Sigmoid colon (tissue), 7 donors: ENCODE results near the gene ITGA11. TPM values are rescaled to one million over a fixed set of nuclear protein-coding genes. Genes with fewer than 3 reads are reported as not detected.

Source experiments
- DNase-seq: peaks from one replicate; pipeline ENCODE4 v3.0.0-alpha.2; 2019
- H3K27ac ChIP-seq, 4 donors: fragments of 200-600 bp; sonication (generic); one replicate each; pipeline ENCODE4 v1.5.1; 2016 to 2019; ENCODE audit warnings: mild to moderate bottlenecking in 1 of 4
- H3K27me3 ChIP-seq, 3 donors: fragments of 200-600 bp; sonication (generic); one replicate each; pipeline ENCODE4 v1.5.1; 2019; ENCODE audit warnings: mild to moderate bottlenecking in 1 of 3
- H3K36me3 ChIP-seq, 4 donors: fragments of 200-600 bp; sonication (generic); one replicate each; pipeline ENCODE4 v1.5.1; 2016 to 2019
- H3K4me1 ChIP-seq, 4 donors: fragments of 200-600 bp; sonication (generic); one replicate each; pipeline ENCODE4 v1.5.1; 2017 to 2019
- H3K4me3 ChIP-seq, 4 donors: fragments of 200-600 bp; sonication (generic); one replicate each; pipeline ENCODE4 v1.5.1; 2017 to 2019; ENCODE audit warnings: mild to moderate bottlenecking in 2 of 4, moderate library complexity in 1 of 4
- H3K9me3 ChIP-seq, 4 donors: fragments of 200-600 bp in 3 of 4; sonication (generic) in 3 of 4; one replicate each; pipeline versions ENCODE4 v1.5.1 to v1.6.1; 2013 to 2019
- EP300 ChIP-seq, 4 donors: sonication (generic); formaldehyde crosslinking; IDR thresholded peaks; one replicate each; pipeline ENCODE4 v1.6.1; 2017; ENCODE audit warnings: antibody characterized with exemption in 4 of 4
- POLR2A ChIP-seq, 2 donors: fragments of 450-650 bp; IDR thresholded peaks; one replicate each; pipeline ENCODE4 v1.6.1; 2016; ENCODE audit warnings: antibody characterized with exemption in 2 of 2, mild to moderate bottlenecking in 2 of 2, moderate library complexity in 2 of 2
- POLR2AphosphoS5 ChIP-seq, 4 donors: sonication (generic); formaldehyde crosslinking; IDR thresholded peaks; one replicate each; pipeline ENCODE4 v1.6.1; 2017; ENCODE audit warnings: antibody characterized with exemption in 4 of 4
- WGBS, 2 donors: extraction: QIAGEN DNeasy Blood & Tissue Kit; methylation state at CpG; one replicate each; pipeline ENCODE4 v1.1.7; 2013; 5-methylcytosine and 5-hydroxymethylcytosine counted together
- intact Hi-C: fragments of 100-400 bp; cut with DNase I; formaldehyde crosslinking; loops from one replicate; pipeline ENCODE4 v1.15.1; 2023
- polyA plus RNA-seq, 3 donors: library from polyadenylated mRNA; stranded (reverse); fragments of 200-250 nt; gene quantifications; one replicate each; pipeline ENCODE4 v1.2.3, GENCODE V29; 2013
- total RNA-seq, 4 donors: library from RNA; depleted of rRNA; stranded (reverse); fragments of >200 nt; gene quantifications; one replicate each; pipeline ENCODE4 v1.1.0, GENCODE V29; 2016
- TF ChIP-seq, protein P1 (sequence below), 4 experiments: fragments of 450-650 bp in 3 of 4; fragments of 200-600 bp in 1 of 4; IDR thresholded peaks; one replicate each; pipeline ENCODE4 v1.5.1; 2016 to 2019; ENCODE audit warnings: antibody characterized with exemption in 4 of 4, mild to moderate bottlenecking in 3 of 4, moderate library complexity in 2 of 4
- donor health status: healthy with polysubstance abuse.
- donor health status: Bipolar disorder and iron deficiency.
- donor health status: healthy.

ITGA11 gene
- total and polyA plus RNA-seq, 7 donors, result 0.71 to 6.1 (median 1.2) TPM

GRCh38 chr15:68261241-68261640, 170.7 kb downstream of the ITGA11 start:
- intact Hi-C loops, result no loop called here
- DNase-seq, result no peak
- no peaks in the 10 kb centered on the region for H3K9me3 ChIP-seq
- TF ChIP-seq POLR2AphosphoS5 (IDR thresholded peaks at IDR 0.05) (no peak), EP300 (IDR thresholded peaks at IDR 0.05) (no peak), POLR2A (IDR thresholded peaks at IDR 0.05) (no peak)
- TF ChIP-seq, protein P1, sequence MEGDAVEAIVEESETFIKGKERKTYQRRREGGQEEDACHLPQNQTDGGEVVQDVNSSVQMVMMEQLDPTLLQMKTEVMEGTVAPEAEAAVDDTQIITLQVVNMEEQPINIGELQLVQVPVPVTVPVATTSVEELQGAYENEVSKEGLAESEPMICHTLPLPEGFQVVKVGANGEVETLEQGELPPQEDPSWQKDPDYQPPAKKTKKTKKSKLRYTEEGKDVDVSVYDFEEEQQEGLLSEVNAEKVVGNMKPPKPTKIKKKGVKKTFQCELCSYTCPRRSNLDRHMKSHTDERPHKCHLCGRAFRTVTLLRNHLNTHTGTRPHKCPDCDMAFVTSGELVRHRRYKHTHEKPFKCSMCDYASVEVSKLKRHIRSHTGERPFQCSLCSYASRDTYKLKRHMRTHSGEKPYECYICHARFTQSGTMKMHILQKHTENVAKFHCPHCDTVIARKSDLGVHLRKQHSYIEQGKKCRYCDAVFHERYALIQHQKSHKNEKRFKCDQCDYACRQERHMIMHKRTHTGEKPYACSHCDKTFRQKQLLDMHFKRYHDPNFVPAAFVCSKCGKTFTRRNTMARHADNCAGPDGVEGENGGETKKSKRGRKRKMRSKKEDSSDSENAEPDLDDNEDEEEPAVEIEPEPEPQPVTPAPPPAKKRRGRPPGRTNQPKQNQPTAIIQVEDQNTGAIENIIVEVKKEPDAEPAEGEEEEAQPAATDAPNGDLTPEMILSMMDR (IDR thresholded peaks at IDR 0.05), result no peak
- 92 to 95% methylated on average over 3 of the region's 3 CpGs for WGBS, 2 donors
- no peak overlapping the region for H3K4me3 ChIP-seq
- no peaks in the 10 kb centered on the region for H3K36me3 ChIP-seq
- no peaks in the 10 kb centered on the region for H3K27me3 ChIP-seq
- H3K27ac ChIP-seq, result no peak overlapping the region
- H3K4me1 ChIP-seq, result peaks cover 0 to 12% (median 10%) of the 10 kb centered on the region in 4 donors

- Histone ChIP-seq H3K9me3 (no peaks in the 10 kb centered on the region), H3K27me3 (no peaks in the 10 kb centered on the region), H3K36me3 (no peaks in the 10 kb centered on the region), H3K27ac (no peak overlapping the region), H3K4me1 (peaks cover 0 to 18% (median 13%) of the 10 kb centered on the region in 4 donors), H3K4me3 (no peak overlapping the region)
- 95 to 96% methylated on average over 2 of the region's 2 CpGs for WGBS, 2 donors
- no peak for DNase-seq
- TF ChIP-seq POLR2A (IDR thresholded peaks at IDR 0.05) (no peak), EP300 (IDR thresholded peaks at IDR 0.05) (no peak), POLR2AphosphoS5 (IDR thresholded peaks at IDR 0.05) (no peak)
- intact Hi-C loops, result loop anchor here (10.0 kb wide), 1 partner anchor 415 kb away; no protein-coding TSS in a partner anchor
Observed at GRCh38 chr15:68259883-68260282, 172.1 kb downstream of the ITGA11 start.

GRCh38 chr15:68258692-68259091, 173.3 kb downstream of the ITGA11 start:
- Histone ChIP-seq H3K27ac (peak overlapping the region in 3 of 4 donors; percentile 32 to 54 (median 52)), H3K4me3 (no peak overlapping the region), H3K9me3 (no peaks in the 10 kb centered on the region), H3K27me3 (no peaks in the 10 kb centered on the region), H3K36me3 (no peaks in the 10 kb centered on the region), H3K4me1 (peaks cover 0 to 18% (median 13%) of the 10 kb centered on the region in 4 donors)
- intact Hi-C loops, result loop anchor here (10.0 kb wide), 1 partner anchor 416 kb away; no protein-coding TSS in a partner anchor
- 71 to 79% methylated on average over 4 of the region's 4 CpGs for WGBS, 2 donors
- no peak for TF ChIP-seq POLR2AphosphoS5 (IDR thresholded peaks at IDR 0.05)
- TF ChIP-seq POLR2A (IDR thresholded peaks at IDR 0.05), result no peak
- TF ChIP-seq EP300 (IDR thresholded peaks at IDR 0.05), result no peak
- TF ChIP-seq, protein P1 (IDR thresholded peaks at IDR 0.05), result no peak
- peak; percentile 75 for DNase-seq

- H3K27ac ChIP-seq, result peak overlapping the region; percentile 85 to 92 (median 88)
- no peaks in the 10 kb centered on the region for H3K36me3 ChIP-seq
- DNase-seq, result peak; percentile 95
- intact Hi-C loops, result loop anchor here (2.0 to 10.0 kb wide), 2 partner anchors 20 to 418 kb away; partner anchors contain the start of gene FEM1B
- H3K9me3 ChIP-seq, result no peaks in the 10 kb centered on the region
- TF ChIP-seq POLR2A (IDR thresholded peaks at IDR 0.05) (peak; percentile 69 to 78), EP300 (IDR thresholded peaks at IDR 0.05) (peak in 1 of 4 donors; percentile 47), POLR2AphosphoS5 (IDR thresholded peaks at IDR 0.05) (peak; percentile 82 to 94 (median 88))
- TF ChIP-seq, protein P1 (IDR thresholded peaks at IDR 0.05), result no peak
- peak overlapping the region; percentile 37 to 74 (median 60) for H3K4me3 ChIP-seq
- no peaks in the 10 kb centered on the region for H3K27me3 ChIP-seq
- H3K4me1 ChIP-seq, result peaks cover 0 to 18% (median 14%) of the 10 kb centered on the region in 4 donors
- 6 to 9% methylated on average over 57 of the region's 57 CpGs for WGBS, 2 donors
Observed at GRCh38 chr15:68256675-68257450, 175.1 kb downstream of the ITGA11 start.

DNA sequence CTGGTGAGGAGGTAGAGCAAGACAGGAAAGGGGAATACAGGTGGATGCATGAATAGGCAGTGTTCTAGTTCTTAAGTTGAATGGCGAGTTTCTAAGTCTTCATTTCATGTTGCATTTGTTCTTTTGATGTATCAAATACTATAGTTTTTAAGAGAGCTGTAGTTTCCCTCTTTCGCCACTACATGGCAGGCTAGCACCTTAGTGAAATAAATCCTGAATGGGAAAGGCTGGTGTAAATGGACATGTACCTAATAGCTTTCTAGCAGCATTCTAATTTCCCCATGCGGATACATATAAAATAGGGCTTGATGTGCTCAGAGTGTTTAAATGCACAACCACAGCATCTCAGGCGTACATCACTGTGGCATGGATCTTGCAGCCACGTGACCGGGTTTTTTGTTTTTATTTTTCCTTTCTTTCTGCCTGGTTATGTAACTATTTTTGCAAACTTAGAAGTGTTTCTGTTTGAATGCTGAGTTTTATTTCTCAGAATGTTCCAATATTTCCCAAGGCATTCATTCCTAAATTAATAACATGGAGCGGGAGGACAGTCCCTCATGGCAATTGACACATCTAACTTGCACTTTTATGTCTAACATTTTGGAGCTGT, 178.9 kb downstream of the ITGA11 start:
- Histone ChIP-seq H3K4me1 (peaks cover 0 to 18% (median 14%) of the 10 kb centered on the region in 4 donors), H3K4me3 (no peak overlapping the region), H3K27ac (no peak overlapping the region), H3K27me3 (no peaks in the 10 kb centered on the region), H3K36me3 (no peaks in the 10 kb centered on the region), H3K9me3 (no peaks in the 10 kb centered on the region)
- intact Hi-C loops, result loop anchor here (1.0 to 10.0 kb wide), 2 partner anchors 53 to 422 kb away; no protein-coding TSS in a partner anchor
- WGBS, 2 donors, result 34 to 41% methylated on average over 7 of the region's 7 CpGs
- DNase-seq, result no peak
- TF ChIP-seq, protein P1 (IDR thresholded peaks at IDR 0.05), result peak; percentile 69 to 86 (median 80)
- no peak for TF ChIP-seq POLR2A (IDR thresholded peaks at IDR 0.05)
